HepG2 (cell line): ENCODE data around the gene STK40. TPM values are rescaled to one million over a fixed set of nuclear protein-coding genes. Genes with fewer than 3 reads are reported as not detected.

Experiments
- ARID4A ChIP-seq: sonication (generic); formaldehyde crosslinking; IDR thresholded peaks from 2 replicates; pipeline ENCODE4 v1.5.0; 2020; ENCODE audit warnings: mild to moderate bottlenecking, missing genetic modification reagents, borderline replicate concordance
- ATF3 ChIP-seq: sonication (generic); formaldehyde crosslinking; IDR thresholded peaks from 2 replicates; pipeline ENCODE4 v1.4.0; 2020; ENCODE audit warnings: missing genetic modification reagents
- GABPB1 ChIP-seq: IDR thresholded peaks from 2 replicates; pipeline ENCODE4 v1.6.1; 2016; ENCODE audit warnings: mild to moderate bottlenecking, missing genetic modification reagents, moderate library complexity, missing compliant biosample characterization
- GATAD2A ChIP-seq: IDR thresholded peaks from 2 replicates; pipeline ENCODE4 v1.6.1; 2016
- HINFP ChIP-seq: sonication (generic); formaldehyde crosslinking; IDR thresholded peaks from 2 replicates; pipeline ENCODE4 v1.4.0; 2020; ENCODE audit warnings: low read depth, mild to moderate bottlenecking, missing genetic modification reagents
- KLF15 ChIP-seq: sonication (generic); formaldehyde crosslinking; IDR thresholded peaks from 2 replicates; pipeline ENCODE4 v1.8.1; 2023; ENCODE audit warnings: borderline replicate concordance, mild to moderate bottlenecking, inconsistent platforms, missing genetic modification reagents, mixed read lengths
- MED1 ChIP-seq: sonication (generic); formaldehyde crosslinking; IDR thresholded peaks from 2 replicates; pipeline ENCODE4 v1.4.0; 2020; ENCODE audit warnings: missing genetic modification reagents
- NR0B2 ChIP-seq: sonication (generic); formaldehyde crosslinking; IDR thresholded peaks from 2 replicates; pipeline ENCODE4 v1.4.0; 2020; ENCODE audit warnings: mild to moderate bottlenecking, missing genetic modification reagents
- PAWR ChIP-seq: sonication (generic); formaldehyde crosslinking; IDR thresholded peaks from 2 replicates; pipeline ENCODE4 v1.4.0; 2020; ENCODE audit warnings: missing genetic modification reagents, mild to moderate bottlenecking, borderline replicate concordance
- SP1 ChIP-seq, 2 experiments: fragments of 450-650 bp in 1 of 2; sonication (generic) in 1 of 2; formaldehyde crosslinking in 1 of 2; IDR thresholded peaks; 2 replicates each; pipeline versions ENCODE4 v1.4.0 to v1.6.1; 2016 to 2020; ENCODE audit warnings: missing genetic modification reagents in 1 of 2
- ZBED4 ChIP-seq: sonication (generic); formaldehyde crosslinking; IDR thresholded peaks from 2 replicates; pipeline ENCODE4 v1.4.0; 2020; ENCODE audit warnings: missing genetic modification reagents, borderline replicate concordance
- ZNF124 ChIP-seq: sonication (generic); formaldehyde crosslinking; IDR thresholded peaks from 2 replicates; pipeline ENCODE4 v1.4.0; 2020; ENCODE audit warnings: missing genetic modification reagents
- ZNF207 ChIP-seq: fragments of 450-650 bp; IDR thresholded peaks from 2 replicates; pipeline ENCODE4 v1.6.1; 2016; ENCODE audit warnings: antibody characterized with exemption, borderline replicate concordance
- ZNF230 ChIP-seq: sonication (generic); formaldehyde crosslinking; IDR thresholded peaks from 2 replicates; pipeline ENCODE4 v1.4.0; 2020; ENCODE audit warnings: mild to moderate bottlenecking, missing genetic modification reagents
- ZNF232 ChIP-seq: sonication (generic); formaldehyde crosslinking; IDR thresholded peaks from 2 replicates; pipeline ENCODE4 v1.4.0; 2020; ENCODE audit warnings: missing genetic modification reagents, borderline replicate concordance
- ZNF672 ChIP-seq: sonication (generic); formaldehyde crosslinking; IDR thresholded peaks from 2 replicates; pipeline ENCODE4 v1.8.1; 2022; ENCODE audit warnings: missing genetic modification reagents
- ZNF746 ChIP-seq: sonication (generic); formaldehyde crosslinking; IDR thresholded peaks from 2 replicates; pipeline ENCODE4 v1.8.0; 2022; ENCODE audit warnings: mild to moderate bottlenecking, missing genetic modification reagents
- ZNF891 ChIP-seq: sonication (generic); formaldehyde crosslinking; IDR thresholded peaks from 2 replicates; pipeline ENCODE4 v1.5.0; 2020; ENCODE audit warnings: mild to moderate bottlenecking, missing genetic modification reagents
- polyA plus RNA-seq, 8 experiments: library from polyadenylated mRNA; depleted of rRNA in 3 of 8; stranded (reverse) in 7 of 8; unstranded in 1 of 8; fragments of >200 nt; fragmentation: Illumina TruSeq in 4 of 8; extraction: Trizol in 4 of 8; gene quantifications; 2 replicates each; pipeline versions ENCODE4 v1.2.1 to v1.2.3, GENCODE V29; 2011 to 2016; ENCODE audit warnings: low read depth in 4 of 8, missing spikeins in 1 of 8, mixed read lengths in 1 of 8; ENCODE audit not compliant: insufficient read depth in 1 of 8
- total RNA-seq, 5 experiments: library from RNA; depleted of rRNA; stranded (reverse); fragments of >200 nt; fragmentation: Illumina TruSeq; extraction: Trizol; gene quantifications; 2 replicates each; pipeline ENCODE4 v1.2.3, GENCODE V29; 2016; ENCODE audit warnings: low read depth in 1 of 5

Gene STK40
- total and polyA plus RNA-seq, 2 of the 13 experiments (the other 11 are each of a cell fraction or from before 2014, with no cell fraction given), result 33.8 to 35.1 TPM

- TF ChIP-seq ZNF232 (CRISPR knock-in tag) (peak; percentile 24; the same call in 1 of the 2 replicates), GATAD2A (CRISPR knock-in tag) (peak; percentile 29; the same call in 1 of the 2 replicates), PAWR (CRISPR knock-in tag) (0 out of 2 replicates have a peak, but pooled peaks have one; percentile 12), ZNF207 (no peak), ZNF746 (CRISPR knock-in tag) (no peak), KLF15 (no peak), ATF3 (peak; percentile 12; the same call in 1 of the 2 replicates), NR0B2 (no peak), HINFP (CRISPR knock-in tag) (no peak; the same call in 1 of the 2 replicates), ZNF230 (CRISPR knock-in tag) (0 out of 2 replicates have a peak, but pooled peaks have one; percentile 43), ZNF672 (no peak), SP1 (IDR thresholded peaks at IDR 0.05) (no peak), SP1 (CRISPR knock-in tag; IDR thresholded peaks at IDR 0.05) (no peak; the same call in 1 of the 2 replicates), ZBED4 (CRISPR knock-in tag) (0 out of 2 replicates have a peak, but pooled peaks have one; percentile 19), ZNF891 (peak; percentile 10; the same call in 1 of the 2 replicates), ZNF124 (no peak), GABPB1 (CRISPR knock-in tag) (peak; percentile 60; the same call in 1 of the 2 replicates), MED1 (CRISPR knock-in tag) (no peak; the same call in none of the 2 replicates), ARID4A (peak; percentile 83)
Observed at GRCh38 chr1:36306210-36306901, 79.4 kb downstream of the STK40 start, which contains the start of gene SH3D21 (continued).
